ENCODE data around the gene MEIS1. TPM values are rescaled to one million over a fixed set of nuclear protein-coding genes. Genes with fewer than 3 reads are reported as not detected.

The MEIS1 gene
- total RNA-seq, 1 experiment from 2014 or later, result 0.66 TPM

- no peak overlapping the region for H3K27ac Mint-ChIP-seq
- no peak overlapping the region for H3K23ac ChIP-seq (ENCODE audit: insufficient read length, low read depth, low read length)
- no peak overlapping the region for H4K8ac ChIP-seq (replicated peaks; ENCODE audit: insufficient read length, low read depth, low read length)
- no peak overlapping the region for H2BK12ac ChIP-seq (ENCODE audit: insufficient read length, low read depth, low read length)
- DNase-seq, result no peak
- no peaks in the 10 kb centered on the region for H3K36me3 Mint-ChIP-seq (ENCODE audit: insufficient read depth in 1 of 3, low read depth in 3 of 3)
- H3T11ph ChIP-seq (ENCODE audit: low read length), result no peak overlapping the region
- H2BK15ac ChIP-seq (ENCODE audit: low read depth, low read length), result no peak overlapping the region
- H3K9ac ChIP-seq (ENCODE audit: extremely low read depth, insufficient read length, low read length), result no peak overlapping the region
- no peak overlapping the region for H2BK5ac ChIP-seq (ENCODE audit: insufficient read length, low read length)
- no peaks in the 10 kb centered on the region for H3K27me3 ChIP-seq (ENCODE audit: insufficient read depth, low read length)
- H3K4me2 ChIP-seq (ENCODE audit: insufficient read depth, insufficient read length, low read length), result no peak overlapping the region
- no peak overlapping the region for H2AK5ac ChIP-seq (ENCODE audit: insufficient read length, low read length)
- H3K27ac ChIP-seq (ENCODE audit: insufficient read length, low read depth, low read length), result no peak overlapping the region
- peaks cover 3% of the 10 kb centered on the region for H3K23me2 ChIP-seq (ENCODE audit: insufficient read length, low read depth, low read length, poor library complexity, severe bottlenecking)
- no peak overlapping the region for H2BK20ac ChIP-seq (ENCODE audit: low read depth, low read length, poor library complexity, severe bottlenecking)
- H4K91ac ChIP-seq (ENCODE audit: insufficient read length, low read depth, low read length), result no peak overlapping the region
- no peaks in the 10 kb centered on the region for H3K79me1 ChIP-seq (ENCODE audit: insufficient read depth, low read depth, low read length, poor library complexity, severe bottlenecking)
- no peaks in the 10 kb centered on the region for H3K9me3 ChIP-seq (ENCODE audit: control insufficient read depth, low read depth, low read length)
- no peak overlapping the region for H3K4ac ChIP-seq (ENCODE audit: low read depth, low read length)
- no peak overlapping the region for H2BK120ac ChIP-seq (ENCODE audit: low read depth, low read length, poor library complexity, severe bottlenecking)
- H3K79me2 ChIP-seq (ENCODE audit: insufficient read depth, low read length), result no peaks in the 10 kb centered on the region
- no peaks in the 10 kb centered on the region for H3K9me3 Mint-ChIP-seq
- no peaks in the 10 kb centered on the region; the same call in 1 of the 2 replicates for H3K4me1 ChIP-seq (ENCODE audit: insufficient read depth, low read length)
- peaks cover 2% of the 10 kb centered on the region; the same call in 1 of the 2 replicates for H3K27me3 Mint-ChIP-seq (ENCODE audit: low read depth)
- H3K14ac ChIP-seq (ENCODE audit: insufficient read depth, low read length), result no peak overlapping the region
- H3K4me1 Mint-ChIP-seq, result peaks cover 13 to 20% of the 10 kb centered on the region in 2 experiments
- no peak for TF ChIP-seq CTCF (conservative IDR thresholded peaks at IDR 0.05)
- no peak overlapping the region for H4K5ac ChIP-seq (ENCODE audit: insufficient read length, low read depth, low read length)
- no peak overlapping the region for H3K4me3 Mint-ChIP-seq
- H4K20me1 ChIP-seq (ENCODE audit: control insufficient read depth, insufficient read depth, insufficient read length), result no peaks in the 10 kb centered on the region
- H3K56ac ChIP-seq (ENCODE audit: insufficient read length, low read depth, low read length), result no peak overlapping the region
- WGBS (ENCODE audit: extremely low coverage, insufficient read length, low lambda C conversion rate), result no CpG with 5 or more reads among the region's 11 CpGs
- no peak overlapping the region for H3K18ac ChIP-seq (ENCODE audit: insufficient read length, low read depth, low read length)
- H2AFZ ChIP-seq (ENCODE audit: low read length), result no peak overlapping the region
Observed at GRCh38 chr2:66532972-66533868, 98.3 kb downstream of the MEIS1 start.

Data from H9 (cell line).